ENCODE results near the gene TRIM52. TPM values are rescaled to one million over a fixed set of nuclear protein-coding genes. Genes with fewer than 3 reads are reported as not detected.

The TRIM52 gene
- total and polyA plus RNA-seq, 2 of the 13 experiments (the other 11 are each of a cell fraction or from before 2014, with no cell fraction given): 7.2 to 11.6 TPM

DNA sequence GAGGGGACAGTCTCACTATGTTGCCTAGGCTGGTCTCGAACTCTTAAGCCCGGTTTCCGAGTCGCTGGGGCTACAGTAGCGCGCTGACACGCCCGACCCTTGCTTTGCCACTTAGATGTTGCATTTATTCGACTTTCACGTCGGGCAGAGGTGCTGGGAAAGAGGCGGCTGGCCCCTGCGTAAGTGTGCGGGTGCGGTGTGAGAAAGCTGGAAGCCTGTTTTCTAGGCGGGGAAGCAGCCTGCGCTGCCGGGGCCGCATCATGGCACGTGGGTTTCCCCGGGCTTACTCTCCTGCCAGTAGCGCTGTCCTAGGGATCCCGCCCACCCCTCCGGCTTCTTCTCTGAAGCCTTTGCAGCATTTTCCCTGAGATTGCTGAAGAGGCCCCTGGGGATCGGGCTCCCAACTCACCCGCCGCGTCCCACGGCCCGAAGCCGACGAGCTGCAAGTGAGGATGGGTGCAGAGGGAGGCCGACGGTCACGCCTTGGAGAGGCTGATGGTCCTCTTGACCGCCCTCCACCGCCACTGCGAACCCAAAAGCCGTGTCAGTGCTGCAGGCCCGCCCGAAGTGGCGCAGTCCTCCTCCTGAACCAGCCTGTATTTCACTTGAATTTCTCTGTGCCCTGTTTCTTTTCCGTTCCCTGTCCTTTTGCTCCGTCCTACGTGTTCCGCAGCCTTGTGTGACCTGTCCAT lies 43.7 kb downstream of the TRIM52 start (continued):
- TF ChIP-seq, protein P1, sequence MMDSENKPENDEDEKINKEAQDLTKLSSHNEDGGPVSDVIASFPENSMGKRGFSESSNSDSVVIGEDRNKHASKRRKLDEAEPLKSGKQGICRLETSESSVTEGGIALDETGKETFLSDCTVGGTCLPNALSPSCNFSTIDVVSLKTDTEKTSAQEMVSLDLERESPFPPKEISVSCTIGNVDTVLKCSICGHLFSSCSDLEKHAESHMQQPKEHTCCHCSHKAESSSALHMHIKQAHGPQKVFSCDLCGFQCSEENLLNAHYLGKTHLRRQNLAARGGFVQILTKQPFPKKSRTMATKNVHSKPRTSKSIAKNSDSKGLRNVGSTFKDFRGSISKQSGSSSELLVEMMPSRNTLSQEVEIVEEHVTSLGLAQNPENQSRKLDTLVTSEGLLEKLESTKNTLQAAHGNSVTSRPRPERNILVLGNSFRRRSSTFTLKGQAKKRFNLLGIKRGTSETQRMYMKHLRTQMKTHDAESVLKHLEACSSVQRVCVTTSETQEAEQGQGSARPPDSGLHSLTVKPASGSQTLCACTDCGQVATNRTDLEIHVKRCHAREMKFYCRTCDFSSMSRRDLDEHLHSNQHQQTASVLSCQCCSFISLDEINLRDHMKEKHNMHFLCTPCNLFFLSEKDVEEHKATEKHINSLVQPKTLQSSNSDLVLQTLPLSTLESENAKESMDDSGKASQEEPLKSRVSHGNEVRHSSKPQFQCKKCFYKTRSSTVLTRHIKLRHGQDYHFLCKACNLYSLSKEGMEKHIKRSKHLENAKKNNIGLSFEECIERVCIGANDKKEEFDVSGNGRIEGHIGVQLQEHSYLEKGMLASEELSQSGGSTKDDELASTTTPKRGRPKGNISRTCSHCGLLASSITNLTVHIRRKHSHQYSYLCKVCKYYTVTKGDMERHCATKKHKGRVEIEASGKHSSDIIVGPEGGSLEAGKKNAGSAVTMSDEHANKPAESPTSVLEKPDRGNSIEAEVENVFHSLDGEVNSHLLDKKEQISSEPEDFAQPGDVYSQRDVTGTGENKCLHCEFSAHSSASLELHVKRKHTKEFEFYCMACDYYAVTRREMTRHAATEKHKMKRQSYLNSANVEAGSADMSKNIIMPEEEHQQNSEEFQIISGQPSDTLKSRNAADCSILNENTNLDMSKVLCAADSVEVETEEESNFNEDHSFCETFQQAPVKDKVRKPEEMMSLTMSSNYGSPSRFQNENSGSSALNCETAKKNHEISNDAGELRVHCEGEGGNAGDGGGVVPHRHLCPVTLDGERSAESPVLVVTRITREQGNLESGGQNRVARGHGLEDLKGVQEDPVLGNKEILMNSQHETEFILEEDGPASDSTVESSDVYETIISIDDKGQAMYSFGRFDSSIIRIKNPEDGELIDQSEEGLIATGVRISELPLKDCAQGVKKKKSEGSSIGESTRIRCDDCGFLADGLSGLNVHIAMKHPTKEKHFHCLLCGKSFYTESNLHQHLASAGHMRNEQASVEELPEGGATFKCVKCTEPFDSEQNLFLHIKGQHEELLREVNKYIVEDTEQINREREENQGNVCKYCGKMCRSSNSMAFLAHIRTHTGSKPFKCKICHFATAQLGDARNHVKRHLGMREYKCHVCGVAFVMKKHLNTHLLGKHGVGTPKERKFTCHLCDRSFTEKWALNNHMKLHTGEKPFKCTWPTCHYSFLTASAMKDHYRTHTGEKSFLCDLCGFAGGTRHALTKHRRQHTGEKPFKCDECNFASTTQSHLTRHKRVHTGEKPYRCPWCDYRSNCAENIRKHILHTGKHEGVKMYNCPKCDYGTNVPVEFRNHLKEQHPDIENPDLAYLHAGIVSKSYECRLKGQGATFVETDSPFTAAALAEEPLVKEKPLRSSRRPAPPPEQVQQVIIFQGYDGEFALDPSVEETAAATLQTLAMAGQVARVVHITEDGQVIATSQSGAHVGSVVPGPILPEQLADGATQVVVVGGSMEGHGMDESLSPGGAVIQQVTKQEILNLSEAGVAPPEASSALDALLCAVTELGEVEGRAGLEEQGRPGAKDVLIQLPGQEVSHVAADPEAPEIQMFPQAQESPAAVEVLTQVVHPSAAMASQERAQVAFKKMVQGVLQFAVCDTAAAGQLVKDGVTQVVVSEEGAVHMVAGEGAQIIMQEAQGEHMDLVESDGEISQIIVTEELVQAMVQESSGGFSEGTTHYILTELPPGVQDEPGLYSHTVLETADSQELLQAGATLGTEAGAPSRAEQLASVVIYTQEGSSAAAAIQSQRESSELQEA (CRISPR knock-in tag; IDR thresholded peaks at IDR 0.05; ENCODE audit: not compliant biosample characterization): peak; percentile 44
- no peak for TF ChIP-seq LCORL (IDR thresholded peaks at IDR 0.05)
- TF ChIP-seq LCORL (CRISPR knock-in tag; IDR thresholded peaks at IDR 0.05): 0 out of 2 replicates have a peak, but pooled peaks have one; percentile 45
- no peak for TF ChIP-seq TARDBP (CRISPR knock-in tag; IDR thresholded peaks at IDR 0.05)
- peak; percentile 68; the same call in 1 of the 2 replicates for TF ChIP-seq ZSCAN21 (CRISPR knock-in tag; IDR thresholded peaks at IDR 0.05; ENCODE audit: borderline replicate concordance)
- no peak for TF ChIP-seq U2AF1 (optimal IDR thresholded peaks at IDR 0.05; ENCODE audit: low read depth, low read length)
- TF ChIP-seq RFX5 (IDR thresholded peaks at IDR 0.05; ENCODE audit: low read depth, low read length): no peak
- TF ChIP-seq, protein P2, sequence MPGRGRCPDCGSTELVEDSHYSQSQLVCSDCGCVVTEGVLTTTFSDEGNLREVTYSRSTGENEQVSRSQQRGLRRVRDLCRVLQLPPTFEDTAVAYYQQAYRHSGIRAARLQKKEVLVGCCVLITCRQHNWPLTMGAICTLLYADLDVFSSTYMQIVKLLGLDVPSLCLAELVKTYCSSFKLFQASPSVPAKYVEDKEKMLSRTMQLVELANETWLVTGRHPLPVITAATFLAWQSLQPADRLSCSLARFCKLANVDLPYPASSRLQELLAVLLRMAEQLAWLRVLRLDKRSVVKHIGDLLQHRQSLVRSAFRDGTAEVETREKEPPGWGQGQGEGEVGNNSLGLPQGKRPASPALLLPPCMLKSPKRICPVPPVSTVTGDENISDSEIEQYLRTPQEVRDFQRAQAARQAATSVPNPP (CRISPR knock-in tag; IDR thresholded peaks at IDR 0.05): no peak
- no peak for TF ChIP-seq PTBP1 (IDR thresholded peaks at IDR 0.05; ENCODE audit: low read depth, low read length, poor library complexity, severe bottlenecking)
- no peak for TF ChIP-seq ARNT2 (CRISPR knock-in tag; IDR thresholded peaks at IDR 0.05; ENCODE audit: low read depth)
- 0 out of 2 replicates have a peak, but pooled peaks have one; percentile 29 for TF ChIP-seq ZNF501 (CRISPR knock-in tag; IDR thresholded peaks at IDR 0.05)
- TF ChIP-seq, protein P3, sequence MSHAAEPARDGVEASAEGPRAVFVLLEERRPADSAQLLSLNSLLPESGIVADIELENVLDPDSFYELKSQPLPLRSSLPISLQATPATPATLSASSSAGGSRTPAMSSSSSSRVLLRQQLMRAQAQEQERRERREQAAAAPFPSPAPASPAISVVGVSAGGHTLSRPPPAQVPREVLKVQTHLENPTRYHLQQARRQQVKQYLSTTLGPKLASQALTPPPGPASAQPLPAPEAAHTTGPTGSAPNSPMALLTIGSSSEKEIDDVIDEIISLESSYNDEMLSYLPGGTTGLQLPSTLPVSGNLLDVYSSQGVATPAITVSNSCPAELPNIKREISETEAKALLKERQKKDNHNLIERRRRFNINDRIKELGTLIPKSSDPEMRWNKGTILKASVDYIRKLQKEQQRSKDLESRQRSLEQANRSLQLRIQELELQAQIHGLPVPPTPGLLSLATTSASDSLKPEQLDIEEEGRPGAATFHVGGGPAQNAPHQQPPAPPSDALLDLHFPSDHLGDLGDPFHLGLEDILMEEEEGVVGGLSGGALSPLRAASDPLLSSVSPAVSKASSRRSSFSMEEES (CRISPR knock-in tag; IDR thresholded peaks at IDR 0.05): no peak
- no peak for TF ChIP-seq JUN (CRISPR knock-in tag; IDR thresholded peaks at IDR 0.05)
- TF ChIP-seq PITX1 (CRISPR knock-in tag; IDR thresholded peaks at IDR 0.05): no peak
- TF ChIP-seq, protein P4, sequence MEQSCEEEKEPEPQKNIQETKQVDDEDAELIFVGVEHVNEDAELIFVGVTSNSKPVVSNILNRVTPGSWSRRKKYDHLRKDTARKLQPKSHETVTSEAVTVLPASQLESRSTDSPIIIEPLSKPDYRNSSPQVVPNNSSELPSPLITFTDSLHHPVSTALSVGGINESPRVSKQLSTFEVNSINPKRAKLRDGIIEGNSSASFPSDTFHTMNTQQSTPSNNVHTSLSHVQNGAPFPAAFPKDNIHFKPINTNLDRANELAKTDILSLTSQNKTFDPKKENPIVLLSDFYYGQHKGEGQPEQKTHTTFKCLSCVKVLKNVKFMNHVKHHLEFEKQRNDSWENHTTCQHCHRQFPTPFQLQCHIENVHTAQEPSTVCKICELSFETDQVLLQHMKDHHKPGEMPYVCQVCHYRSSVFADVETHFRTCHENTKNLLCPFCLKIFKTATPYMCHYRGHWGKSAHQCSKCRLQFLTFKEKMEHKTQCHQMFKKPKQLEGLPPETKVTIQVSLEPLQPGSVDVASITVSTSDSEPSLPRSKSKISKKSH (CRISPR knock-in tag; IDR thresholded peaks at IDR 0.05; ENCODE audit: borderline replicate concordance): peak; percentile 59; the same call in 1 of the 2 replicates

All from HepG2 (cell line).